K562 (cell line): ENCODE data around the gene CLCA2. TPM values are rescaled to one million over a fixed set of nuclear protein-coding genes. Genes with fewer than 3 reads are reported as not detected.
A peak's percentile ranks its signal among the peaks of the same experiment; 100 is the strongest.

Source experiments
- ATAC-seq: fragments of 200-7000 bp; cut with Tn5 transposase; 3 replicates; pipeline ENCODE4 v1.9.1; 2020; ENCODE audit warnings: moderate library complexity
- BruUV-seq: library from RNA; stranded (reverse); fragments of 400-500 nt; replicated peaks from 2 replicates; lab custom pipeline; 2021; lab: Mats Ljungman, UMichigan
- CTCF ChIA-PET: fragments of 300-600 bp; formaldehyde crosslinking; extraction: SDS; loops from one replicate; lab custom pipeline; 2021; ENCODE audit warnings: low intra/inter-chr PET ratio; lab: Yijun Ruan, JAX
- POLR2A ChIA-PET: fragments of 300-600, 350-650 bp; sonication (Branson Sonifier 250); formaldehyde crosslinking; extraction: SDS; loops from one replicate; lab custom pipeline; 2021; ENCODE audit warnings: antibody characterized with exemption, inconsistent platforms; lab: Yijun Ruan, JAX
- DNase-seq, 4 experiments: peaks; one replicate each; pipeline versions ENCODE4 v3.0.0 to v3.0.0-alpha.2; 2011 to 2018; ENCODE audit warnings: low spot score in 3 of 4, mixed read lengths in 3 of 4; ENCODE audit errors: extremely low read depth in 1 of 4
- FAIRE-seq: peaks from 2 replicates; lab custom pipeline; 2011; peaks lifted over from hg19 to GRCh38; lab: Jason Lieb, UNC
- H2AFZ ChIP-seq: 2 replicates; pipeline ENCODE4 v1.6.0; 2011; ENCODE audit warnings: low read depth, low read length, control low read depth, inconsistent platforms
- H3K27ac ChIP-seq: fragments of 200-600 bp; 3 replicates; pipeline ENCODE4 v1.8.0; 2011; ENCODE audit warnings: low read depth, mild to moderate bottlenecking, control low read depth, inconsistent platforms, low read length, moderate library complexity, mixed read lengths; ENCODE audit errors: extremely low read depth
- H3K27me3 ChIP-seq, 2 experiments: fragments of 300-600 bp in 1 of 2; 2 replicates in 1 of 2; 3 replicates in 1 of 2; pipeline versions ENCODE4 v1.6.0 to v1.8.0; 2011; ENCODE audit warnings: inconsistent platforms in 2 of 2, low read length in 2 of 2, mild to moderate bottlenecking in 1 of 2, mixed read lengths in 1 of 2, moderate library complexity in 1 of 2; ENCODE audit not compliant: control insufficient read depth in 2 of 2, insufficient read depth in 2 of 2
- H3K36me3 ChIP-seq: fragments of 300-600 bp; 3 replicates; pipeline ENCODE4 v1.8.0; 2011; ENCODE audit warnings: mild to moderate bottlenecking, low read length, inconsistent platforms; ENCODE audit not compliant: control insufficient read depth, insufficient read depth
- H3K4me1 ChIP-seq, 2 experiments: fragments of 200-600 bp in 1 of 2; replicated peaks in 1 of 2; 2 replicates in 1 of 2; 3 replicates in 1 of 2; pipeline versions ENCODE4 v1.5.1 to v1.8.0; 2011; ENCODE audit warnings: inconsistent platforms in 2 of 2, low read length in 2 of 2, mild to moderate bottlenecking in 1 of 2, mixed read lengths in 1 of 2, moderate library complexity in 1 of 2; ENCODE audit not compliant: control insufficient read depth in 2 of 2, insufficient read depth in 2 of 2
- H3K4me2 ChIP-seq: 2 replicates; pipeline ENCODE4 v1.6.1; 2011; ENCODE audit warnings: low read length, control low read depth, inconsistent platforms, mixed read lengths; ENCODE audit not compliant: insufficient read depth
- H3K4me3 ChIP-seq: fragments of 200-600 bp; sonication (generic), shearing (Covaris generic); 2 replicates; pipeline ENCODE4 v1.5.1; 2016; ENCODE audit warnings: control low read depth, inconsistent platforms
- H3K79me2 ChIP-seq: fragments of 200-600 bp; 3 replicates; pipeline ENCODE4 v1.8.0; 2011; ENCODE audit warnings: low read length, inconsistent platforms; ENCODE audit not compliant: control insufficient read depth, insufficient read depth
- H3K9ac ChIP-seq, 2 experiments: 2 replicates each; pipeline versions ENCODE4 v1.6.0 to v1.6.1; 2011; ENCODE audit warnings: low read depth in 2 of 2, low read length in 2 of 2, control low read depth in 1 of 2, inconsistent platforms in 1 of 2, mild to moderate bottlenecking in 1 of 2, mixed read lengths in 1 of 2; ENCODE audit not compliant: insufficient read depth in 1 of 2
- H3K9me1 ChIP-seq: one replicate; pipeline ENCODE4 v1.6.0; 2011; ENCODE audit warnings: inconsistent platforms, mild to moderate bottlenecking, low read length, moderate library complexity; ENCODE audit not compliant: control insufficient read depth, insufficient read depth
- H3K9me3 ChIP-seq: replicated peaks from 2 replicates; pipeline ENCODE4 v1.5.1; 2011; ENCODE audit warnings: low read depth, low read length, inconsistent platforms; ENCODE audit not compliant: control insufficient read depth, insufficient read depth
- H4K20me1 ChIP-seq: replicated peaks from 2 replicates; pipeline ENCODE4 v1.6.1; 2011; ENCODE audit warnings: low read length, inconsistent platforms, mixed read lengths; ENCODE audit not compliant: control insufficient read depth, insufficient read depth
- AFF1 ChIP-seq, 2 experiments: fragments of 450-650 bp; IDR thresholded peaks; 2 replicates each; pipeline ENCODE4 v1.6.1; 2018; ENCODE audit warnings: mild to moderate bottlenecking in 2 of 2, low read depth in 1 of 2; ENCODE audit not compliant: partially characterized antibody in 2 of 2
- ARID1B ChIP-seq: fragments of 450-650 bp; IDR thresholded peaks from 2 replicates; pipeline ENCODE4 v1.6.1; 2016; ENCODE audit warnings: antibody characterized with exemption, mild to moderate bottlenecking, inconsistent platforms
- ARID3A ChIP-seq: IDR thresholded peaks from 2 replicates; pipeline ENCODE4 v1.6.1; 2012; ENCODE audit warnings: low read depth, low read length, improper control_type of control experiment, borderline replicate concordance
- CBFA2T3 ChIP-seq: fragments of 450-650 bp; IDR thresholded peaks from 2 replicates; pipeline ENCODE4 v1.6.1; 2017
- CBX3 ChIP-seq, 2 experiments: IDR thresholded peaks; 1 replicate in 1 of 2; 2 replicates in 1 of 2; pipeline ENCODE4 v1.6.1; 2012; ENCODE audit warnings: inconsistent platforms in 2 of 2, low read length in 2 of 2, borderline replicate concordance in 1 of 2, control low read depth in 1 of 2
- CCNT2 ChIP-seq: IDR thresholded peaks from 2 replicates; pipeline ENCODE4 v1.6.1; 2011; ENCODE audit warnings: borderline replicate concordance, low read depth, mild to moderate bottlenecking, moderate library complexity, mixed read lengths, low read length; ENCODE audit not compliant: insufficient read length; ENCODE audit errors: extremely low read depth
- CXXC5 ChIP-seq: fragments of 250-450 bp; sonication (Bioruptor Pico); IDR thresholded peaks from 2 replicates; pipeline ENCODE4 v1.8.0; 2022; ENCODE audit warnings: inconsistent platforms, mild to moderate bottlenecking, moderate library complexity
- E2F5 ChIP-seq: sonication (generic); formaldehyde crosslinking; IDR thresholded peaks from 2 replicates; pipeline ENCODE4 v1.8.0; 2022; ENCODE audit warnings: mild to moderate bottlenecking, missing genetic modification reagents
- FOXM1 ChIP-seq, 2 experiments: fragments of 450-650 bp in 1 of 2; sonication (generic) in 1 of 2; formaldehyde crosslinking in 1 of 2; IDR thresholded peaks; 2 replicates each; pipeline versions ENCODE4 v1.6.1 to v1.9.0; 2017 to 2022; ENCODE audit warnings: low read depth in 2 of 2, mild to moderate bottlenecking in 2 of 2, missing genetic modification reagents in 1 of 2, moderate library complexity in 1 of 2
- HDAC1 ChIP-seq, 2 experiments: fragments of 450-650 bp; IDR thresholded peaks; 2 replicates each; pipeline ENCODE4 v1.6.1; 2016 to 2017; ENCODE audit warnings: inconsistent platforms in 1 of 2, mild to moderate bottlenecking in 1 of 2, moderate library complexity in 1 of 2
- NBN ChIP-seq: fragments of 450-650 bp; IDR thresholded peaks from 2 replicates; pipeline ENCODE4 v1.6.1; 2016; ENCODE audit warnings: low read depth, mild to moderate bottlenecking
- STAT5A ChIP-seq: IDR thresholded peaks from 2 replicates; pipeline ENCODE4 v1.6.1; 2012; ENCODE audit warnings: low read length, inconsistent platforms, borderline replicate concordance
- TCF3 ChIP-seq: sonication (generic); formaldehyde crosslinking; IDR thresholded peaks from 2 replicates; pipeline ENCODE4 v1.4.0; 2020; ENCODE audit warnings: mild to moderate bottlenecking, missing genetic modification reagents
- WGBS: fragments of 100-300 bp; shearing (Covaris generic); methylation state at CpG from one replicate; pipeline ENCODE4 v1.1.6; 2016; ENCODE audit warnings: low coverage, mixed read lengths; ENCODE audit not compliant: insufficient coverage; ENCODE audit errors: missing lambda C conversion rate; 5-methylcytosine and 5-hydroxymethylcytosine counted together
- in situ Hi-C: fragments of 300-500 bp; cut with MboI; formaldehyde crosslinking; loops from 4 replicates; pipeline ENCODE4 v1.15.0; 2018; ENCODE audit warnings: inconsistent platforms, mixed read lengths
- intact Hi-C: fragments of 100-400 bp; cut with micrococcal nuclease; formaldehyde crosslinking; loops from 2 replicates; pipeline ENCODE4 v1.14.2; 2022
- polyA plus RNA-seq, 8 experiments: library from polyadenylated mRNA; depleted of rRNA in 4 of 8; stranded (reverse) in 5 of 8; unstranded in 3 of 8; fragments of >200 nt; fragmentation: Nextera tagmentation in 2 of 8; fragmentation: Illumina TruSeq in 1 of 8; extraction: Ambion mirVana in 2 of 8; extraction: Trizol in 1 of 8; gene quantifications; 2 replicates each; pipeline versions ENCODE4 v1.2.1 to v1.2.3, GENCODE V29; 2011 to 2014; ENCODE audit warnings: inconsistent platforms in 1 of 8, missing spikeins in 1 of 8
- total RNA-seq, 7 experiments: library from RNA; depleted of rRNA in 6 of 7; stranded (reverse); fragments of >200 nt in 6 of 7; fragmentation: Illumina TruSeq in 2 of 7; extraction: Trizol in 2 of 7; gene quantifications; 2 replicates each; pipeline versions ENCODE4 v1.2.1 to v1.2.3, GENCODE V29; 2011 to 2021; ENCODE audit warnings: low replicate concordance in 1 of 7

The CLCA2 gene
- total and polyA plus RNA-seq, 9 of the 15 experiments (the other 6 are each of a cell fraction or from before 2014, with no cell fraction given): 0.03 TPM; not detected in 8

- Histone ChIP-seq H3K27ac (no peak overlapping the region), H3K9me1 (no peaks in the 10 kb centered on the region), H3K9me3 (no peaks in the 10 kb centered on the region), H3K4me1 (peaks cover 0 to 12% of the 10 kb centered on the region in 2 experiments; a peak in 2 of 5 replicates), H3K4me3 (no peak overlapping the region), H4K20me1 (no peaks in the 10 kb centered on the region), H3K27me3 (no peaks in the 10 kb centered on the region), H3K4me2 (no peak overlapping the region), H3K9ac (no peak overlapping the region), H3K36me3 (no peaks in the 10 kb centered on the region), H3K79me2 (no peaks in the 10 kb centered on the region), H2AFZ (no peak overlapping the region)
- ATAC-seq (peak; percentile 76), FAIRE-seq (peak; percentile 82), DNase-seq (peak; percentile 14 to 82 (median 39))
- POLR2A ChIA-PET: no interaction called here
- in situ Hi-C loops (no loop called here), intact Hi-C loops (no loop called here)
- CTCF ChIA-PET: interaction anchor here (0.6 to 0.7 kb wide), 2 partner anchors 51 to 68 kb away, joined by 3 read pairs; no protein-coding TSS in a partner anchor
- WGBS: 0% methylated on average over 1 of the region's 1 CpG
- no TSS peak for BruUV-seq
- peak; percentile 21 for TF ChIP-seq CCNT2
- 0 out of 2 replicates have a peak, but pooled peaks have one; percentile 16 for TF ChIP-seq NBN
- peak; percentile 78 for TF ChIP-seq CBFA2T3
- no peak for TF ChIP-seq E2F5 (CRISPR knock-in tag)
- peak; percentile 64; the same call in 1 of the 2 replicates for TF ChIP-seq STAT5A
- 0 out of 2 replicates have a peak, but pooled peaks have one; percentile 75 for TF ChIP-seq ARID3A
- TF ChIP-seq TCF3 (CRISPR knock-in tag): peak; percentile 86
- TF ChIP-seq CXXC5 (CRISPR knock-in tag): 0 out of 2 replicates have a peak, but pooled peaks have one; percentile 15
- no peak for TF ChIP-seq AFF1 (IDR thresholded peaks at IDR 0.05; ENCODE audit: low read depth in 1 of 2, partially characterized antibody in 2 of 2)
- peak; percentile 87 for TF ChIP-seq ARID1B
- peak in 1 of 2 experiments; percentile 34; a peak in 1 of 3 replicates for TF ChIP-seq CBX3 (IDR thresholded peaks at IDR 0.05; ENCODE audit: borderline replicate concordance in 1 of 2, low read length in 2 of 2)
- peak; percentile 31; the same call in 1 of the 2 replicates for TF ChIP-seq FOXM1 (IDR thresholded peaks at IDR 0.05; ENCODE audit: low read depth)
- TF ChIP-seq FOXM1 (CRISPR knock-in tag; IDR thresholded peaks at IDR 0.05; ENCODE audit: low read depth): no peak
- no peak for TF ChIP-seq HDAC1 (IDR thresholded peaks at IDR 0.05)
Observed at GRCh38 chr1:86448670-86449069, 24.7 kb downstream of the CLCA2 start.
